GM10248 (cell line): ENCODE data around the gene PSME3IP1.

Experiments used
- CTCF ChIA-PET: fragments of 300-600 bp; sonication (Branson Sonifier 250); formaldehyde crosslinking; extraction: SDS; loops from one replicate; lab custom pipeline; 2021; ENCODE audit warnings: antibody characterized with exemption; lab: Yijun Ruan, JAX
- POLR2A ChIA-PET: fragments of 350-650 bp; sonication (Branson Sonifier 250); formaldehyde crosslinking; extraction: SDS; loops from one replicate; lab custom pipeline; 2020; ENCODE audit warnings: antibody characterized with exemption; lab: Yijun Ruan, JAX
- DNase-seq: peaks from one replicate; pipeline ENCODE4 v3.0.0; 2012; ENCODE audit errors: extremely low spot score
- TF ChIP-seq, protein P1 (sequence below): IDR thresholded peaks from 2 replicates; pipeline ENCODE4 v1.5.1; 2012; ENCODE audit warnings: mild to moderate bottlenecking, low read depth; ENCODE audit errors: extremely low read depth, missing control alignments, control extremely low read depth

The PSME3IP1 gene

DNA sequence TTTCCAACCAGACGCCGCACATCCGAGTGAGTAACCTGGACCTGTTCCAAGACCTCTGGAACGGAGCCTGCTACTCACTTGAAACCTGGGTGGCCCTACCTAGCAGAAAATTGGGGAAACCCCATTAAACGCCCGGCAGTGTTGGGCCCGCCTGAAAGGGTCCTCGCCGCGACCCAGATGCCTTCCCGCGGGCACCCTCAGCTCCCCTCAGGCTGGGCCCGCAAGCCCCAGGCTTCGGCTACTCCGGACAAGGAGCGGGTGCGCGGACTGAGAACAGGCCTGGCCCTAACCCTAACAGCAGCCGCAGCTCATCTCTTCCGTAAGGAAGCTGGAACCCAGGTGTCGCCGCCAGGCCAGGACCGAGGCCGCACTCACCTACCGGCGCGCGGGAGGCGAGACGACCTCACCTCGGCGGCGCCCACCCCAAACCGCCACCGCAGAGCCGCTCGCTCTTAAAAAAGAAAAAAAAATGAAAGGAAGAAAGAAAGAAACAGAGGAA, 344 bp downstream of the PSME3IP1 start:
- ChIA-PET CTCF (interaction anchor here (0.7 to 2.1 kb wide), 4 partner anchors 10 to 221 kb away, joined by 3 to 5 read pairs (median 3); no protein-coding TSS in a partner anchor), POLR2A (interaction anchor here (0.5 to 0.7 kb wide), 3 partner anchors 25 to 381 kb away, joined by 3 read pairs; no protein-coding TSS in a partner anchor)
- DNase-seq, result peak; percentile 45
- TF ChIP-seq, protein P1, sequence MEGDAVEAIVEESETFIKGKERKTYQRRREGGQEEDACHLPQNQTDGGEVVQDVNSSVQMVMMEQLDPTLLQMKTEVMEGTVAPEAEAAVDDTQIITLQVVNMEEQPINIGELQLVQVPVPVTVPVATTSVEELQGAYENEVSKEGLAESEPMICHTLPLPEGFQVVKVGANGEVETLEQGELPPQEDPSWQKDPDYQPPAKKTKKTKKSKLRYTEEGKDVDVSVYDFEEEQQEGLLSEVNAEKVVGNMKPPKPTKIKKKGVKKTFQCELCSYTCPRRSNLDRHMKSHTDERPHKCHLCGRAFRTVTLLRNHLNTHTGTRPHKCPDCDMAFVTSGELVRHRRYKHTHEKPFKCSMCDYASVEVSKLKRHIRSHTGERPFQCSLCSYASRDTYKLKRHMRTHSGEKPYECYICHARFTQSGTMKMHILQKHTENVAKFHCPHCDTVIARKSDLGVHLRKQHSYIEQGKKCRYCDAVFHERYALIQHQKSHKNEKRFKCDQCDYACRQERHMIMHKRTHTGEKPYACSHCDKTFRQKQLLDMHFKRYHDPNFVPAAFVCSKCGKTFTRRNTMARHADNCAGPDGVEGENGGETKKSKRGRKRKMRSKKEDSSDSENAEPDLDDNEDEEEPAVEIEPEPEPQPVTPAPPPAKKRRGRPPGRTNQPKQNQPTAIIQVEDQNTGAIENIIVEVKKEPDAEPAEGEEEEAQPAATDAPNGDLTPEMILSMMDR, result no peak

DNA sequence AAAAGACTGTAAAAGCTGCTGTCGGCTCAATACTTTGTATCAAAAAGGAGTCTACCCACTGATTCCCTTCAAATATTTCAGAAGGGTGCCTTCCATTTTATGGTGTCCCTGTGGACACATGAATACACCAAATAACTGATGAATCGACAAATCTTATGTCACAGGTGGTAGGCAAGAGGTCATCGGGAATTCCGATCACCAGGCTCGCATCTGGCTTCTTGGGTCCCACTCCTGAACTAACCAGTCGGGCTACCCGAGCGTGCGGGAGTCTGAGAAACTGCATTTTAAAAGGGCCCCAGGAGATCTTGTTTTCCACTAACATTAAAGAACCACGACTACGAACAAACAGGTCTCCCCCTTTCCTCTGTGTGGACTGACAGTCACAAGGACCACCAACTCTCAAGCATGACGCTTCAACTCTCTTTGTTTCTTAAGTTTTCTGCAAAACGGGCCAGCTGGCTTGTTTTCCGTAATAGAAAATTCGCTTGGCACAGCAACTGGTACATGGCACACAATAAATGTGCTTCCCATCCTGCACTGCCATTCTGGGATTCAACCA, 873 bp downstream of the PSME3IP1 start:
- CTCF ChIA-PET, result interaction anchor here (1.1 kb wide), 1 partner anchor 221 kb away, joined by 3 read pairs; no protein-coding TSS in a partner anchor
- no peak for DNase-seq
- POLR2A ChIA-PET, result interaction anchor here (0.7 kb wide), 1 partner anchor 380 kb away, joined by 3 read pairs; no protein-coding TSS in a partner anchor
- TF ChIP-seq, protein P1, result no peak

DNA sequence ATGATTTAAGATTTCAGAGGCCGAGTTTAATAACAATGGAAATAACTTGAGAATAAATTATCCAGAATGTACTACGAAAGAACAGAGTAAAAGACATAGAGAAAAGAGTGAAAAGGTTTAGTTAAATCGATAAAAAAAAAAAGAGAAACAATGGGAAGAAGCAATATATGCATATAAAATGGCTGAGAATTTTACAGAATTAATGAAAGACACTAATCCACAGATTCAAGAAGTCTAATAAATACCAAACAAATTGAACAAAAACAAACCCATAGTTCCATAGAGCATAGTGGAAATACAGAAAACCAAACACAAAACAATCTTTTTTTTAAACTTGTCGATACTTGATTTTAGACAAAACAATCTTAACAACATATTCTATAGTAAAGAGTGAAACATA, 1.7 kb downstream of the PSME3IP1 start:
- TF ChIP-seq, protein P1, result no peak
- ChIA-PET POLR2A (no interaction called here), CTCF (interaction anchor here (1.0 to 2.9 kb wide), 8 partner anchors 9 to 407 kb away, joined by 3 to 11 read pairs (median 3); no protein-coding TSS in a partner anchor)
- DNase-seq, result no peak

DNA sequence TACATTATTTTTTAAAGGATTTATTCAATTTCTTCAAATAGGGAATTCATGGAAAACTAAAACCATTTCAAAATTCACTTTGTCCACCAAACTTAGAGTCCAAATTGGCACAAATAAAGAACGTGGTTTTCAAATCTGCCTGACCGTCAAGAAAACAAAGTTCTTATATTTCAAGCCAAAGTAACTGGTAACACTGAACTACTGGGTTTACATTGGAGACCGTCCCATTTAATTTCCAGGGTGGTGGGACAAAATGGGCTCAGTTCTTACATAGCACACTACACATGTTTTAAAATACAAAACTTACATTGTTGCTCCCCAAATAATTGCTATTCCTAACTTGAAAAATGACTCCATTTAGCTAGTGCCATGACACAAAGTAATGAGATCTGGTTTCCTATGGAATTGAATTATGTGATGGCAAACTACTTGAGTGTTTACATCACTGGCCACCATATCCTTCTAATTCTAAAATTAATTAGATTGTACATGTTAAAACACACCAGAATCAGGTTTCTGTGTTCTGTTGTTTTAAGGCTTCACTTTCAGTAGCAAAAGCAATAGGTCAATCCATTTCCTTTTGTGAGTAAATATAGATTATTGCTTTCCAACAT, 6.5 kb downstream of the PSME3IP1 start:
- ChIA-PET CTCF (interaction anchor here (0.7 to 1.6 kb wide), 6 partner anchors 9 to 103 kb away, joined by 3 to 6 read pairs (median 3); no protein-coding TSS in a partner anchor), POLR2A (interaction anchor here (0.8 kb wide), 1 partner anchor 590 kb away, joined by 3 read pairs; no protein-coding TSS in a partner anchor)
- TF ChIP-seq, protein P1, result no peak
- DNase-seq, result no peak

DNA sequence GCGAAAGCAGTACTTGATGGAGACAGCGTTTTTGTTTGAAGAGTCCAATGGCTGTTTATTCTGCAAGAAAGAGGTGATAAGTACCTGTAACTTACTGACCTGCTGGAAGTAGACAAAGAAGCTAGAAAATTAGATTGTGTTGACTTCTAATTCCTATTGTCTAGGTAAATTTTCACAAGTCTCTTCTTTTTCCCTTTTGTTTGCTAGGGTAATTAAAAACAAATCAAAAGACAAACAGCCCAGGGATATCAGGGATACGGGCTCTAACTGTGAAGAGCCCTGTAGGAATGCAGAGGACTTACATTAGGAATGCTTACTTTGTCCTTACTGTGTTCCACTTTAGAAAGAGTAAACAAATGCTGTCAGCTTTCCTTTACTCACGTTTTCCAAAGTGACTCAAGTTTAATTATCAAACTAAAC, 7.0 kb downstream of the PSME3IP1 start:
- no peak for DNase-seq
- CTCF ChIA-PET, result interaction anchor here (1.6 kb wide), 1 partner anchor 9 kb away, joined by 6 read pairs; no protein-coding TSS in a partner anchor
- TF ChIP-seq, protein P1, result no peak
- POLR2A ChIA-PET, result no interaction called here

DNA sequence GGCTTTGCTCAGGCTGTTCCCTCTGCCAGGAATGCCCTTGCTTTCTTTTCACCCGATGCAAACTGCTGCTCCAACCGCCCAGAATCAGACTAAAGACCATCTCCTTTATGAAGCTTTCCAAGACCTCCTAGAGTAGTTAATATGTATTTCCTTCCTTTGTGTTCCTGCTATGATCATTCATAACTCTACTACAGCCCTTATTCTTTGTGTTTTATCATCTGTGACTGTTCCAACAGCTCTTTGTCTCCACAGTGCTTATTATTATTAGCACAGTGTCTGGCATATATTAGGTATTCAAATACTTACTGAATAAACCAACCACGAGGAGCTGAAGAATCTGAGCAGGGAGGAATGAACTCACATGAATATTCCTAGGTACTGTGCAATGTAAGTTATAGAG, 7.6 kb downstream of the PSME3IP1 start:
- TF ChIP-seq, protein P1, result no peak
- POLR2A ChIA-PET, result no interaction called here
- CTCF ChIA-PET, result interaction anchor here (1.2 to 1.6 kb wide), 2 partner anchors 8 to 10 kb away, joined by 4 to 6 read pairs; no protein-coding TSS in a partner anchor
- DNase-seq, result no peak
